IMR-90 (cell line): ENCODE measurements around the gene SPP2. TPM values are rescaled to one million over a fixed set of nuclear protein-coding genes. Genes with fewer than 3 reads are reported as not detected.

Experiments used
- ATAC-seq: fragments of 200-7000 bp; cut with Tn5 transposase; 2 replicates; pipeline ENCODE4 v1.9.1; 2020; ENCODE audit warnings: low read depth, mild to moderate bottlenecking, moderate library complexity
- BruUV-seq: library from RNA; stranded (reverse); fragments of 400-500 nt; replicated peaks from 2 replicates; lab custom pipeline; 2021; lab: Mats Ljungman, UMichigan
- CTCF ChIA-PET: fragments of 300-600 bp; formaldehyde crosslinking; extraction: SDS; loops from one replicate; lab custom pipeline; 2021; ENCODE audit warnings: antibody characterized with exemption; lab: Yijun Ruan, JAX
- POLR2A ChIA-PET: fragments of 300-600 bp; sonication (Branson Sonifier 250); formaldehyde crosslinking; loops from one replicate; lab custom pipeline; 2022; ENCODE audit warnings: antibody characterized with exemption; ENCODE audit not compliant: unreplicated experiment; lab: Charles Lee
- DNase-seq: peaks from one replicate; pipeline ENCODE4 v3.0.0; 2013
- H2AFZ ChIP-seq: replicated peaks from 2 replicates; pipeline ENCODE3; 2013; ENCODE audit warnings: low read length, mild to moderate bottlenecking; ENCODE audit not compliant: poor library complexity
- H2AK5ac ChIP-seq: 2 replicates; pipeline ENCODE4 v1.6.1; 2013; ENCODE audit warnings: low read depth, low read length, inconsistent platforms
- H2AK9ac ChIP-seq: replicated peaks from 2 replicates; pipeline ENCODE3; 2013; ENCODE audit warnings: mild to moderate bottlenecking, low read depth, low read length, moderate library complexity; ENCODE audit not compliant: poor library complexity
- H2BK120ac ChIP-seq: 2 replicates; pipeline ENCODE4 v1.6.1; 2013; ENCODE audit warnings: low read depth, low read length, inconsistent platforms
- H2BK15ac ChIP-seq: 3 replicates; pipeline ENCODE4 v1.6.1; 2013; ENCODE audit warnings: low read depth, low read length, inconsistent platforms
- H2BK20ac ChIP-seq: 2 replicates; pipeline ENCODE4 v1.6.1; 2013; ENCODE audit warnings: low read depth, mild to moderate bottlenecking, inconsistent platforms, low read length, moderate library complexity
- H2BK5ac ChIP-seq: 2 replicates; pipeline ENCODE4 v1.6.1; 2013; ENCODE audit warnings: mild to moderate bottlenecking, low read depth, low read length, inconsistent platforms; ENCODE audit not compliant: poor library complexity, severe bottlenecking
- H3K14ac ChIP-seq: replicated peaks from 2 replicates; pipeline ENCODE4 v1.6.1; 2013; ENCODE audit warnings: low read depth, low read length, inconsistent platforms
- H3K18ac ChIP-seq: 2 replicates; pipeline ENCODE4 v1.6.1; 2013; ENCODE audit warnings: low read depth, low read length, control low read depth
- H3K23ac ChIP-seq: 2 replicates; pipeline ENCODE4 v1.6.1; 2013; ENCODE audit warnings: low read depth, low read length, inconsistent platforms
- H3K27ac ChIP-seq: 2 replicates; pipeline ENCODE4 v1.5.1; 2013; ENCODE audit warnings: mild to moderate bottlenecking, control low read depth, low read length; ENCODE audit not compliant: insufficient read depth
- H3K27me3 ChIP-seq: 2 replicates; pipeline ENCODE4 v1.6.1; 2013; ENCODE audit warnings: low read length; ENCODE audit not compliant: control insufficient read depth, insufficient read depth
- H3K36me3 ChIP-seq: 2 replicates; pipeline ENCODE4 v1.6.1; 2013; ENCODE audit warnings: low read length, mixed read lengths; ENCODE audit not compliant: control insufficient read depth, insufficient read depth
- H3K4ac ChIP-seq: 2 replicates; pipeline ENCODE4 v1.6.1; 2013; ENCODE audit warnings: low read depth, low read length, inconsistent platforms
- H3K4me1 ChIP-seq: 2 replicates; pipeline ENCODE4 v1.6.1; 2013; ENCODE audit warnings: low read length, mixed read lengths; ENCODE audit not compliant: control insufficient read depth, insufficient read depth
- H3K4me2 ChIP-seq: 2 replicates; pipeline ENCODE4 v1.6.1; 2013; ENCODE audit warnings: low read depth, mild to moderate bottlenecking, control low read depth, low read length, moderate library complexity
- H3K4me3 ChIP-seq: 2 replicates; pipeline ENCODE4 v1.5.1; 2013; ENCODE audit warnings: low read depth, mild to moderate bottlenecking, control low read depth, low read length, moderate library complexity; ENCODE audit not compliant: insufficient read depth
- H3K56ac ChIP-seq: 2 replicates; pipeline ENCODE4 v1.6.1; 2013; ENCODE audit warnings: low read length, inconsistent platforms; ENCODE audit not compliant: insufficient read depth; ENCODE audit errors: extremely low read depth
- H3K79me1 ChIP-seq, 2 experiments: 2 replicates each; pipeline ENCODE4 v1.6.1; 2013; ENCODE audit warnings: low read length in 2 of 2, inconsistent platforms in 1 of 2, low read depth in 1 of 2
- H3K9ac ChIP-seq: 2 replicates; pipeline ENCODE4 v1.6.1; 2013; ENCODE audit warnings: low read depth, low read length, control low read depth
- H3K9me1 ChIP-seq: 2 replicates; pipeline ENCODE4 v1.6.1; 2013; ENCODE audit warnings: low read length, inconsistent platforms; ENCODE audit not compliant: insufficient read depth
- H3K9me3 ChIP-seq: 2 replicates; pipeline ENCODE4 v1.6.1; 2013; ENCODE audit warnings: low read length; ENCODE audit not compliant: control insufficient read depth, insufficient read depth
- H4K20me1 ChIP-seq: 2 replicates; pipeline ENCODE4 v1.6.1; 2013; ENCODE audit warnings: low read length, inconsistent platforms; ENCODE audit not compliant: insufficient read depth
- H4K5ac ChIP-seq: 2 replicates; pipeline ENCODE4 v1.6.1; 2013; ENCODE audit warnings: mild to moderate bottlenecking, low read depth, low read length, control low read depth
- H4K8ac ChIP-seq, 2 experiments: 2 replicates each; pipeline ENCODE4 v1.6.1; 2013; ENCODE audit warnings: low read depth in 2 of 2, low read length in 2 of 2, control low read depth in 1 of 2, inconsistent platforms in 1 of 2
- H4K91ac ChIP-seq: 2 replicates; pipeline ENCODE4 v1.6.1; 2013; ENCODE audit warnings: low read depth, low read length, inconsistent platforms; ENCODE audit not compliant: insufficient read depth
- BHLHE40 ChIP-seq: fragments of 150-350 bp; IDR thresholded peaks from 2 replicates; pipeline ENCODE4 v1.6.1; 2016; ENCODE audit warnings: mild to moderate bottlenecking, low read depth, low read length
- CEBPB ChIP-seq: IDR thresholded peaks from 2 replicates; pipeline ENCODE4 v1.6.1; 2012; ENCODE audit warnings: low read depth, low read length, improper control_type of control experiment
- CHD1 ChIP-seq: IDR thresholded peaks from 2 replicates; pipeline ENCODE4 v1.6.1; 2012; ENCODE audit warnings: low read depth, low read length, improper control_type of control experiment
- CTCF ChIP-seq: conservative IDR thresholded peaks from 2 replicates; pipeline ENCODE4 v1.5.1; 2012; ENCODE audit warnings: mild to moderate bottlenecking, low read depth, low read length, improper control_type of control experiment
- ELK1 ChIP-seq: fragments of 150-350 bp; IDR thresholded peaks from 2 replicates; pipeline ENCODE4 v1.6.1; 2016; ENCODE audit warnings: low read depth, mild to moderate bottlenecking, low read length, moderate library complexity, borderline replicate concordance
- FOS ChIP-seq: fragments of 150-350 bp; IDR thresholded peaks from 2 replicates; pipeline ENCODE4 v1.6.1; 2016; ENCODE audit warnings: low read depth, low read length
- MAFK ChIP-seq: IDR thresholded peaks from 2 replicates; pipeline ENCODE4 v1.6.1; 2012; ENCODE audit warnings: low read depth, low read length, improper control_type of control experiment
- MAZ ChIP-seq: IDR thresholded peaks from 2 replicates; pipeline ENCODE4 v1.6.1; 2012; ENCODE audit warnings: low read depth, mild to moderate bottlenecking, low read length, improper control_type of control experiment, moderate library complexity, borderline replicate concordance
- MXI1 ChIP-seq: IDR thresholded peaks from 2 replicates; pipeline ENCODE4 v1.6.1; 2012; ENCODE audit warnings: low read depth, mild to moderate bottlenecking, low read length, moderate library complexity, borderline replicate concordance
- NFE2L2 ChIP-seq: fragments of 150-350 bp; IDR thresholded peaks from 2 replicates; pipeline ENCODE4 v1.6.1; 2016; ENCODE audit warnings: low read depth, mild to moderate bottlenecking, low read length
- POLR2A ChIP-seq: IDR thresholded peaks from 2 replicates; pipeline ENCODE4 v1.6.1; 2012; ENCODE audit warnings: mild to moderate bottlenecking, low read depth, low read length
- RAD21 ChIP-seq: IDR thresholded peaks from 2 replicates; pipeline ENCODE4 v1.6.1; 2012; ENCODE audit warnings: low read length, improper control_type of control experiment
- RCOR1 ChIP-seq: IDR thresholded peaks from 2 replicates; pipeline ENCODE4 v1.6.1; 2012; ENCODE audit warnings: mild to moderate bottlenecking, low read length, improper control_type of control experiment; ENCODE audit not compliant: insufficient replicate concordance
- RFX5 ChIP-seq: IDR thresholded peaks from 2 replicates; pipeline ENCODE4 v1.8.0; 2012; ENCODE audit warnings: low read depth, mild to moderate bottlenecking, low read length, moderate library complexity
- SMC3 ChIP-seq: fragments of 150-350 bp; IDR thresholded peaks from 2 replicates; pipeline ENCODE4 v1.6.1; 2016; ENCODE audit warnings: low read depth, mild to moderate bottlenecking, antibody characterized with exemption, low read length, moderate library complexity
- WGBS, 2 experiments: methylation state at CpG; one replicate each; pipeline versions ENCODE4 v1.1.5 to v1.1.7; 2013; ENCODE audit warnings: missing lambda C conversion rate in 2 of 2; ENCODE audit not compliant: insufficient read length in 1 of 2; ENCODE audit errors: extremely low coverage in 2 of 2; 5-methylcytosine and 5-hydroxymethylcytosine counted together
- dilution Hi-C: fragments of 300-500 bp; cut with HindIII; formaldehyde crosslinking; loops from one replicate; pipeline ENCODE4 v1.14.3; 2018; ENCODE audit warnings: low sequenced_read_pairs; ENCODE audit not compliant: unreplicated experiment
- in situ Hi-C: fragments of 300-500 bp; cut with MboI; formaldehyde crosslinking; loops from 3 replicates; pipeline ENCODE4 v1.14.3; 2019; ENCODE audit warnings: low sequenced_read_pairs, inconsistent platforms, mixed read lengths
- intact Hi-C: fragments of 100-400 bp; cut with micrococcal nuclease; formaldehyde crosslinking; loops from 2 replicates; pipeline ENCODE4 v1.10.0; 2022
- polyA plus RNA-seq, 3 experiments: library from polyadenylated mRNA; depleted of rRNA; stranded (reverse); fragments of >200 nt; gene quantifications; 2 replicates each; pipeline ENCODE4 v1.2.3, GENCODE V29; 2012; ENCODE audit warnings: low replicate concordance in 1 of 3
- total RNA-seq: library from RNA; depleted of rRNA; stranded (reverse); fragments of >200 nt; gene quantifications from 2 replicates; pipeline ENCODE4 v1.2.3, GENCODE V29; 2012
- TF ChIP-seq, protein P1 (sequence below): fragments of 150-350 bp; IDR thresholded peaks from 2 replicates; pipeline ENCODE4 v1.6.1; 2017; ENCODE audit warnings: mild to moderate bottlenecking, antibody characterized with exemption, low read length, low read depth

Gene SPP2
- total and polyA plus RNA-seq, 2 of the 4 experiments (the other 2 are of a cell fraction) = not detected

- no peak overlapping the region for H2BK20ac ChIP-seq
- no peaks in the 10 kb centered on the region for H3K36me3 ChIP-seq
- no peak overlapping the region for H2BK15ac ChIP-seq
- BruUV-seq = no TSS peak
- no peak overlapping the region for H2AK9ac ChIP-seq
- no peak overlapping the region for H2BK120ac ChIP-seq
- TF ChIP-seq, protein P1, sequence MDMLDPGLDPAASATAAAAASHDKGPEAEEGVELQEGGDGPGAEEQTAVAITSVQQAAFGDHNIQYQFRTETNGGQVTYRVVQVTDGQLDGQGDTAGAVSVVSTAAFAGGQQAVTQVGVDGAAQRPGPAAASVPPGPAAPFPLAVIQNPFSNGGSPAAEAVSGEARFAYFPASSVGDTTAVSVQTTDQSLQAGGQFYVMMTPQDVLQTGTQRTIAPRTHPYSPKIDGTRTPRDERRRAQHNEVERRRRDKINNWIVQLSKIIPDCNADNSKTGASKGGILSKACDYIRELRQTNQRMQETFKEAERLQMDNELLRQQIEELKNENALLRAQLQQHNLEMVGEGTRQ = no peak
- TF ChIP-seq BHLHE40 = no peak
- no peak for TF ChIP-seq MXI1
- no peak for TF ChIP-seq ELK1
- no peak for TF ChIP-seq SMC3
- no peak for TF ChIP-seq MAFK
- no peak for TF ChIP-seq CHD1
- no peak for TF ChIP-seq CEBPB
- no peak for TF ChIP-seq RFX5
- TF ChIP-seq RAD21 = no peak
- no peak for TF ChIP-seq NFE2L2
- TF ChIP-seq MAZ = no peak
- no peak for TF ChIP-seq RCOR1
- no peak for TF ChIP-seq POLR2A
- TF ChIP-seq CTCF = no peak
- no peak for TF ChIP-seq FOS
- no peaks in the 10 kb centered on the region for H3K4me1 ChIP-seq
- H3K9me3 ChIP-seq = no peaks in the 10 kb centered on the region
- peaks cover 15% of the 10 kb centered on the region for H3K27me3 ChIP-seq
- intact Hi-C loops = no loop called here
- H4K8ac ChIP-seq = no peak overlapping the region
- H3K56ac ChIP-seq = no peak overlapping the region
- no peak overlapping the region for H3K23ac ChIP-seq
- H3K18ac ChIP-seq = no peak overlapping the region
- dilution Hi-C loops = no loop called here
- H3K79me1 ChIP-seq = no peaks in the 10 kb centered on the region
- H3K4ac ChIP-seq = no peak overlapping the region
- no peak overlapping the region for H3K14ac ChIP-seq
- 46% methylated on average over 6 of the region's 13 CpGs; no CpG with 5 or more reads in 1 of the 2 experiments for WGBS, 2 experiments
- in situ Hi-C loops = no loop called here
- no peak for ATAC-seq
- no peak overlapping the region for H3K4me3 ChIP-seq
- no peak overlapping the region for H2AFZ ChIP-seq
- H2BK5ac ChIP-seq = no peak overlapping the region
- ChIA-PET CTCF (interaction anchor here (0.6 kb wide), 1 partner anchor 121 kb away, joined by 3 read pairs; no protein-coding TSS in a partner anchor), POLR2A (no interaction called here)
- no peak overlapping the region for H4K5ac ChIP-seq
- no peak overlapping the region for H3K4me2 ChIP-seq
- no peak overlapping the region for H3K27ac ChIP-seq
- no peak overlapping the region for H2AK5ac ChIP-seq
- H4K20me1 ChIP-seq = no peaks in the 10 kb centered on the region
- no peak overlapping the region for H3K9ac ChIP-seq
- no peak for DNase-seq
- H4K91ac ChIP-seq = no peak overlapping the region
- no peaks in the 10 kb centered on the region for H3K9me1 ChIP-seq
Measured at GRCh38 chr2:234074751-234075517, 24.4 kb downstream of the SPP2 start.
